NOMO-1 treated with DMSO at 0.1 percent for 48 hours (cell line): Measurements from ENCODE around the gene ADRB2.
A peak's percentile ranks its signal among the peaks of the same experiment; 100 is the strongest.

Source experiments
- DNase-seq: peaks from one replicate; lab custom pipeline; 2025; ENCODE audit not compliant: unreplicated experiment; lab: John Stamatoyannopoulos, UW

Gene ADRB2

DNA sequence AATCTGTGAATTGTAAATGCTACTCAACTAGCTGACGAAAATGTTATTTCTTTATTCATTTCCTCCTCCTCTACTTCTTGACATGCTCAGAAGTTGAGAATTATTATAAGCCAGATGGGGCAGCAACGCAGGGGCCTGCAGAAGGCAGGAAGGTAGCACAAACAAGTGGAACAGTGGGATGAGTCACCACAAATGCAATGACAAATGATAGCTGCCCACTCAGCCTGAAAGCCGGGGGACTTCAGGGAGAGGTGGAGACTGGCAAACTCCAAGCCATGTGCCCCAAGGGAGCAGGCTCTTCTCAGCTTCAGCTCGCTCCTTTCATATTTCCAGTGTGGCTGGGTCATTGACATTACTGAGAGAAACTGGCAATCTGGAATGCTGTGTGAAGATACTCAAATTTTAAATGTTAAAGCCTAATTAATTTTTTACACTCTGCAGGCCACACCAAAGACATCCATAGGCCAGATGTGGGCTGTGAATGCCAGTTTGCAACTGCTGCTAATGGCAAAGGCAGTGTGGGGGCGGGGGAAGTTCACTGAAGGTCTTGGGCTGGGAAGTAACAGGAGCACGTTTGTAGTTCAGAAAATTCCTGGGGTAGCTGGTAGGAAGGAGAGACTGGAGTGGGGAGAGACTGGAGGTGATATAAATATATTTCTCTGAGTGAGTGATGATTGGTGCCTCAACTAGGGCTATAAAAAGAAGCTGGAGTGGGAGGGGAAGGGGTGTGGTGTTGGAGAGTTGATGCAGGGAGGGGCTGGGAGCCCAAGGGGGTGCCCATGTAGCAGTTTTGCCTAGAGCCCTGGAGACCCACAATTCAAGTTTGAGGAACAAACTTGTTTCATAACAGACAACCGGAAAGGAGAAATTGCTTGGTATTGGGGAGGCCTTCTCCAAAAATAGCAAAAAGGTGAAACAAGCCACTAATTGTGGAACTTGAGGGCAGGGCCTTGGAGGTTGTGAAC lies 20.8 kb upstream of the ADRB2 start:
- DNase-seq, result peak; percentile 98

DNA sequence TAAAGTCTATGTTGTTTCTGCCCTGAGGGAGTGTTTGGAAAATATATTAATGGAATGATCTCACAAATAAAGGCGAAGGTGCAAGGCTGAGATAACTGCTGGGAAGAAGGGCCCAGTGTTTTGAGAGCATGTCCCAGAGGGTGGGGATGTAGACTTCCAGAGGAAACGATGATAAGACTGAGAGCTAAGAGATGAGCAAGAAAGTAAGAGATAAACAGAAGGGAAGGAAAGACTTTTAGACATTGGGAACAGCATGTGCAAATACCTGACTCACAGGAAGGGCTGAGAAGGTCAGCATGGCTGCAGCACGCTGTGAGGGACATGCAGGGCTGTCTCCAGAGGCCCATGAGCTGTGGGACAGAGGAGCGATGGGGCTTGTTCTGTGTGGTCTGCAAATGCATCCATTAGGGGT lies 19.9 kb upstream of the ADRB2 start:
- DNase-seq, result no peak

DNA sequence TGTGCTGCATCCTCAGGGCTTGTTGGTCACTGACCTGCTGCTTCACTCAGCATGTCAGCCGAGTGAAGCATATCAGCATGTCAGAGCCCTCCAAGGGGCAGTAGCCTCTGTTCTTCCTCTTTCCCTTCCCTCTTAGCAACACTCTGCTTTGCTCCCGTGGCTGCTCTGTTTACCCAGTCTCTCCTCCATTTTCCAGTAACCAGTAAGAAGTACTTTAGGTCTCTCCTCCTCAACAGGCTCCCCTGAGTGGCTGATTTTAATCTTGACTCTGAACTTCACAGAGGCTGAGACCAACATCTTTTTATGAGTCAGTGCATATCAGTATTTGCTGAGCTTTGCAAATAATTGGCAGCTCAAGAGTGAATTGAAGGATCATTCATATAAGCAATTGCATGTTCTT lies 18.6 kb upstream of the ADRB2 start:
- peak; percentile 85 for DNase-seq

DNA sequence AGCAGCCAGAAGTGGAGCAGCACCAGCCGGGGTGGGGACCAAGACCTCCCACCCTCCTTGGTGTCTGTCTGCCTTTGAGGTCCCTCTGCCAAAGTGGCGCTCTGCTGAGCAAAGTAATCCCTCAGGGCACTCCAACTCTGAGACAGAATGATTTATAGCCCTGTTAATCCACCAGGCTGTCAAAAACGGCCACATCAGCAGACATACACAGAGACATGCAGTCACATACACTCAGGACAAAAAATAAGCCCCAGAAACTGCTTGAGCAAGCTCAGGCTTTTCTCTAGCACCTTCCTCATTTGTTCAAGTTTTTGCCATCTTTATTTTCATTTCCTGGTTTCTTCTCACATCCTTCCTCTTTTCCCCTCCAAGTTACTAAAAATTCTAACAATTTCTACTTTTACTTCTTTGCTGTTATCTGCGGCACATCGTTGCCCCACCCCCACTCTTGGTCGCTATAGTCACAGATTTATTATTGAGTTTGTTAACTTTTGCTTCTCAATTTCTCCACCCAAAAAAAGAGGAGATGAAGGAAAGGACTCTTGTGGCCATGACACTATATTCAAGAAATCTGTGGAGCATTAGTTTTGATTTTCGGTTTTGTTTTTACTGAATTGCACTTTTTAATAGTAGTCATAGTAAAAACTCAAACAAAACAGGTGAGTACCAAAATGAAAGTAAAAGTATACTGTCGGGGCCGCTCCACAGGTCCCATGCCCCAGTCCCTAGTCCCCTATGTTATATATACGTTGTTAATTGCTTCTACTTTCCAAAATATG lies 17.4 kb upstream of the ADRB2 start:
- DNase-seq, result peak; percentile 99

DNA sequence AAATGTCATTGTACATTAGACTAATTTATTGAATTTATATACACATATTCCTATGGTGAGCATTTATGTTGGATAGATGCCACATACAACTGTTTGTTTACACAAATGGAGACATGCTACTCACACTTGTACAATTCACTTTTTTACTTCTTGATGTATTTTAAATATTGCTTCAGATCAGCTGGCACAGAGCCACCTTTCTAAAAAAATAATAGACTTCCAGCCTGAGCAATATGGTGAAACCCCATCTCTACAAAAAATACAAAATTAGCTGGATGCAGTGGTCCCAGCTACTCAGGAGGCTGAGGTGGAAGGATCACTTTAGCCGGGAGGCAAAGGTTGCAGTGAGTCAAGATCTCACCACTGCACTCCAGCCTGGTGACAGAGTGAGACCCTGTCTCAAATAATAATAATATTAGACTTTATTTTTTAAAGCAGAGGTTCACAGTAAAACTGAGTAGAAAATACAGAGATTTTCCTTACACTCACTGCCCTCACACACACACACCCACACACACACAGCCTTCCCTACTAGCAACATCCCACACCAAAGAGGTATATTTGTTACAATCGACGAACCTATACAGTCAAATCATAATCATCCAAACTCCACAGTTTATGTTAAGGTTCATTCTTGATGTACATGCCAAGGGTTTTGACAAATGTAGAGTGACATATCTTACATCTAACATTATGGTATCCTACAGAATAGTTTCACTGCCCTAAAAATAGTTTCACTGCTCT lies 16.5 kb upstream of the ADRB2 start:
- DNase-seq, result no peak

DNA sequence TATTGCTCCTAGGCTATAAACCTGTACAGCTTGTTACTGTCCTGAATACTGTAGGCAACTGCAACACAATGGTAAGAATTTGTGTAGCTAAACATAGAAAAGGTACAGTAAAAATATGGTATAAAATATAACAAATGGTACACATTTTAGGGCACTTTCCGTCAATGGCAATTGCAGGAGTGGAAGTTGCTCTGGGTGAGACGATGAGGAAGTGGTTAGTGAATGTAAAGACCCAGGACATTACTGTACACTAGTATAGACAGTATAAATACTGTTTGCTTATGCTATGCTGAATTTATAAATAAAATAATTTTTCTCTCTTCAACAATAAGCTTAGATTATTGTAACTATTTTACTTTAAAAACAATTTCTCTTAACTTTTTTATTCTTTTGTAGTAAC lies 15.6 kb upstream of the ADRB2 start:
- peak; percentile 70 for DNase-seq

DNA sequence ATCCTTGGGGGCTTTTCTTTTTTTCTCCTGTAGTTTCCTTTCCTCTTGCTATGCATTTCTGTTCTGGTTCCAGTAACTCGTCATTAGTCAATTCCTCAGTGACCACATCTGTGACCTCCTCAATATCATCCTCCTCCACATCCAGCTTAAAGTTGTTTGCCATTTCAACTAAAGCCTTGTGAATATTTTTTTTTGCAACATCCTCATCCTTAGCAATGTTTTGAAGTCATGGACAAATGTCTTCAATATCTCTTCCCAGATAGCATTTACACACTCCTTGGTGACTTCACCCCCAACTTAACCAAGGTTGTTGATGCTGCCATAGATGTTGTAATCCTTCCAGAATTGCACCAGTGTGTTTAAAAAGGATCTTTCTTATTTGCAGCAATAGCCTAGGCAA lies 14.7 kb upstream of the ADRB2 start:
- peak; percentile 10 for DNase-seq

DNA sequence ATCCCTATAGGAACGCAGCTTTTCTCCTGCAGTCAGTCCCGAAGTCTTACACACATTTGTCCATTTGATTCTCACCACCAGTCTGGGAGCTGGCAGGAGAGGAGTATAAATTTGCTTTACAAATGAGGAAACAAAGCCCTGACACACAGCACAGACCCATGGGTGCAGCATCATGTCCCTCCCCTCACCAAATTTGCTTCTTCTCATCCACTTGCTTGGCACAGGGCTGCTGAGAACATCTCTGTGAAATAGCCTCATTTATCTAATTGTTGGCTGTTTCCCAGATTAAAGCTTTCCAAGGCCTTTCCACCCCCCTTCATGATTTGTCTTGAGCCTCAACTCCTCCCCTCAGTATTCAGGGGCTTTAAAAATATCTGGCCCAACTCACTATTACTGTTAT lies 11.3 kb upstream of the ADRB2 start:
- no peak for DNase-seq

DNA sequence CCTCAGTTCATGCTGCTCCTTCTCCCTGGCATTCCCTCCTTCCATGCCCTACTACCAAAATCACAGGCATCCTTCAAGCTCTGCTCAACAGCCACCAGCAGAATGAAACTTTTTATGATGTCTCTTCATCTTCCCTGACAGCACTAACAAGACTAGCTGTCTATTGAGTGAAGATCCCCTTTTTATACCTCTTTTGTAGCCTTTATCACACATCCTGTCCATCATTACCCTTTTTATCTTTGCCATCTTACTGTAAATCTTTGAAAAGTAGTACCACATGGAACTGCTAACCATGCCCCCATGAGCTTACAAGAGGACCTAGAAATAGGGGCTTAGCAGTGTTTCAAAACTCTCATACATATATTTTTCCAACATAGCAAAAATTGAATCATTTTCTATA lies 10.8 kb upstream of the ADRB2 start:
- DNase-seq, result peak; percentile 28

DNA sequence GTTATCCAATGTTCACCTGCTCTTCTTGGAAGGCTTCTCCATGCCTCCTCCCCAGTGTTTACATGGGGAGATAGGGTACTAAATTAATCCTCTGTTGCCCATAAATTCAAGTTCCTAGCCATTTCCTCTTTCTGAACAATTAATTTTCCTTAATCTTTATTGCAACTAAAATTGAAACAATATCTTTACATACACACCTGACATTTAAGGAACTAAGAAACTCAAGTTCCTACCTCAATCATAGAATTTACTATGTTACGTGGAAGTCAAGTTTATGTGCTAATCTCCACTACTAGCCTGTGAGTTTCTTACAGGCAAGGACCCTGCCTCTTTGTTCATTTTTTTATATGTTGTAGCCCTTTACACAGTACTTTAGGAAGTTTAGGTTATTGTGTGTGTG lies 10.1 kb upstream of the ADRB2 start:
- DNase-seq, result peak; percentile 37

DNA sequence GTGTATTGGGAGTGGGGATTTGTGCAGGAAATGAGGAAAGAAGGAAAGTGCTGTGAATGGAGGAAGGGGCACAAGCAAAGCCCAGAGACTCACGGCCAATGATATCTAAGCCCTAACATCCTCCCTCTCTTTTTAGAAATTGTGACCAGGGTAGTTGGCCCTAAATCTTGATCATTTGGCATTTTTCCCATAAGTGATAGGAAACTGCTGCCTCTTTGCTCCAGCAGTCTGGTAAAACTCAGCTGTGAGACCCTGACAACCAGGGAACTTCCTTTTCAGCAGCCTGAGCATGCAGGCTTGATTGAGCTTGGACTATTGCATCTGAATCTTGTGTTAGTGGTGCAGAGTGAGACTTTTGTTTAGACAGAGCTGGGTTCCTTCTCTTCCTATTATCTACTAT lies 9.6 kb upstream of the ADRB2 start:
- DNase-seq, result peak; percentile 10

DNA sequence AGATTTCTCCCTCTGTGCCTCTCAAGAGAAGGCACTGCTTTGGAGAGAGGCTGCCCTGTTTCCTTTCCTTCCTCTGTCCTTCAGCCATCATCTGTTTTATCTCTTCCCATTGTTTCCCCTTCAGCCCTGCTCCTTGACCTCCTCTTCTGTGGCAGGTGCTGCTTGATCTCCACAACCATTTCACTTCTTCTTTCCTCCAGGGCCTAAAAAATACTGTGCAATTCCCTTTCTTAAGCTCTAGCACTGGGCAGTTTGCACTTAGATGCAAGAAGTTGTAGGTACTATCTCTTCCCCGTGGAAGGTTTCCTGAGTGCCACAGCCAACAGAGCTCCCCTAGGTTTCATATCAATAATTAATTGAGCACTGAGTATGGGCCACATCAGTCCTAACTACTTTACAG lies 8.8 kb upstream of the ADRB2 start:
- peak; percentile 23 for DNase-seq

DNA sequence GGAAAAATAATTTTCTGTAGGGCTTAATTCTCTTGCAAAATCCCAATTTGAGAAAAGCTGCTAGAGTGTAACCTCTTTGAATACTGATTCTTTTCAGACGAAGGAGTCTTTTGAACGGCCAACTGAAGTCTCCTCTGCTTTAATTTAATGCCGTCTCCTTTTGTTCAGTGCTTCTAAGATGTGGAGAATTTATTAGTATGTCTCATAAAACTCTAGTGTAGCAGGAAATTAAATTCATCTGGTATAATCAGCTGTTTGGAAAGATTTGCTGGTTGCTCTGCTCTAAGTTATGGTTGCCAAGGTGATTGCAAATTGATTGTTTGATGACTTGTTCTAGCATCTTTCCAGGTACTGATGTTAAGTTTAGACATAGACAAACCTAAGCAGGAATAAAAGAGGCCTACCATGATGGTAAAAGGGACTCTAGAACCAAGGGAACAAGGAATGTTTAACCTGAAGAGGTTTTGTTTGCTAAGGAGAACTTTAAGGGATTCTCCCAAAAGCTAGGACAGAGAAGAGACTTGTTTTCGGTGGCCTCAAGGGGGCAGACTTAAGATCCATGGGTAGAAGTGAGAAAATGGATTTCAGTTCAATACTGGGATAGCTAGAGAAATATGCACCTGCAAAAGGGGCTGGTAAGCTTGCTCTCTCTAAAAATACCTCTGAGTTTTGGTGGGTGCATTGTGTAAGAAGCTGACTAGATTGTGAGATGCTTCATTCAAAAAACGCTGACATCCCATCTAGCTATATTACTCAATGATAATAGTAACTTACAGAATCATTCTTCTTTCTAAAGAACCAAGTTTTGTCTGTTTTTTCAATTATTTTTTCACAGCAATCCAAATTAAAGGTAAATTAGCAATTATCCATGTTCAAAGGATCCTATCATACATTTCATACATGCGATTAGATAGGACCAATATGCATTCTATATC lies 5.7 kb upstream of the ADRB2 start:
- DNase-seq, result peak; percentile 64

DNA sequence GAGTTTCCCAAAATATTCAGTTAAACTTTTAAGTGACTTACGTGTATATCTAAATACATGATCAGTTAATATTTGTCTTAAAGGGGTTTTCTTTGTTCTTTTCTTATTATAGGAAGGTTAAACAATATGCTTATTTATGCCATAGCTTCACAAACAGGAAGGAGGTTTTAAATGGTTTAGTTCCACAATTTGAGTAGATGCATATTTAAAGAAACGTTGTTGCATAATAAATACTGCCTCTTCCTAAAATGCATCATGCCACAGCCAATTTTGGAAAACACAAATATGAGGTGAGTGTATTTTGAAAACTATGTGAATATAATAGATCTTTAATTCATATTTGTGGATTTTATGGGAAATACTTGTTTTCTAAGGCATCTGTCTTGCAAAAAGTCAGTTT lies 2.5 kb upstream of the ADRB2 start:
- peak; percentile 77 for DNase-seq

DNA sequence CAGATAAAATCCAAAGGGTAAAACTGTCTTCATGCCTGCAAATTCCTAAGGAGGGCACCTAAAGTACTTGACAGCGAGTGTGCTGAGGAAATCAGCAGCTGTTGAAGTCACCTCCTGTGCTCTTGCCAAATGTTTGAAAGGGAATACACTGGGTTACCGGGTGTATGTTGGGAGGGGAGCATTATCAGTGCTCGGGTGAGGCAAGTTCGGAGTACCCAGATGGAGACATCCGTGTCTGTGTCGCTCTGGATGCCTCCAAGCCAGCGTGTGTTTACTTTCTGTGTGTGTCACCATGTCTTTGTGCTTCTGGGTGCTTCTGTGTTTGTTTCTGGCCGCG lies 727 bp upstream of the ADRB2 start:
- no peak for DNase-seq

DNA sequence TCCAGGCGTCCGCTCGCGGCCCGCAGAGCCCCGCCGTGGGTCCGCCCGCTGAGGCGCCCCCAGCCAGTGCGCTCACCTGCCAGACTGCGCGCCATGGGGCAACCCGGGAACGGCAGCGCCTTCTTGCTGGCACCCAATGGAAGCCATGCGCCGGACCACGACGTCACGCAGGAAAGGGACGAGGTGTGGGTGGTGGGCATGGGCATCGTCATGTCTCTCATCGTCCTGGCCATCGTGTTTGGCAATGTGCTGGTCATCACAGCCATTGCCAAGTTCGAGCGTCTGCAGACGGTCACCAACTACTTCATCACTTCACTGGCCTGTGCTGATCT lies 294 bp downstream of the ADRB2 start:
- DNase-seq, result no peak

DNA sequence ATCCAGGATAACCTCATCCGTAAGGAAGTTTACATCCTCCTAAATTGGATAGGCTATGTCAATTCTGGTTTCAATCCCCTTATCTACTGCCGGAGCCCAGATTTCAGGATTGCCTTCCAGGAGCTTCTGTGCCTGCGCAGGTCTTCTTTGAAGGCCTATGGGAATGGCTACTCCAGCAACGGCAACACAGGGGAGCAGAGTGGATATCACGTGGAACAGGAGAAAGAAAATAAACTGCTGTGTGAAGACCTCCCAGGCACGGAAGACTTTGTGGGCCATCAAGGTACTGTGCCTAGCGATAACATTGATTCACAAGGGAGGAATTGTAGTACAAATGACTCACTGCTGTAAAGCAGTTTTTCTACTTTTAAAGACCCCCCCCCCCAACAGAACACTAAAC lies 1.3 kb downstream of the ADRB2 start:
- peak; percentile 7 for DNase-seq

DNA sequence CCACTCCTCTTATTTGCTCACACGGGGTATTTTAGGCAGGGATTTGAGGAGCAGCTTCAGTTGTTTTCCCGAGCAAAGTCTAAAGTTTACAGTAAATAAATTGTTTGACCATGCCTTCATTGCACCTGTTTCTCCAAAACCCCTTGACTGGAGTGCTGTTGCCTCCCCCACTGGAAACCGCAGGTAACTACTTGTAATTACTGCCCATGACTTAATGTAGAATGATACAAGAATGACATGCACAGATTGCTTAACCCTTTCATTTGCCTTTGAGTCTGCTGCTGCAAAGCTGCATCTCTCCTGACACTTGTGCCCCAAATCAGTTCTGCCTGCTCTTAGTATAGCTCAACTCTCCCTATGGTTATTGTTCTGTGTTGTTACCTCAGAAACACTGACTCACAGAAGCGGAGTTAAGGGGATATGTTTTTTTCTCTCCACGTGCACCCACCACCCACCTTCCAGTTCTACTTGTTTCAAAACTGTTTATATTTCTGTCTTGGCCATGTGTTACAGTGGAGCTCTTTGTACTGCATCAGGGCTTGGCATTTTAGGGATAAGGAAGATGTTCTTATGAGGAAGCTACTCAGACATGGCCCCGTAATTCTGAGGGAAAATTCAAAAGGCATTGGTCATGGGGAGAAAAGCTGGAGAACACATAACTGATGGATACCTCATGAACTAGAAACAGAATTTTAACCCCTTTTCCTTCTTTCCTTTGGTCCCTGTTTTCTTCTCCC lies 2.3 kb downstream of the ADRB2 start:
- peak; percentile 40 for DNase-seq

DNA sequence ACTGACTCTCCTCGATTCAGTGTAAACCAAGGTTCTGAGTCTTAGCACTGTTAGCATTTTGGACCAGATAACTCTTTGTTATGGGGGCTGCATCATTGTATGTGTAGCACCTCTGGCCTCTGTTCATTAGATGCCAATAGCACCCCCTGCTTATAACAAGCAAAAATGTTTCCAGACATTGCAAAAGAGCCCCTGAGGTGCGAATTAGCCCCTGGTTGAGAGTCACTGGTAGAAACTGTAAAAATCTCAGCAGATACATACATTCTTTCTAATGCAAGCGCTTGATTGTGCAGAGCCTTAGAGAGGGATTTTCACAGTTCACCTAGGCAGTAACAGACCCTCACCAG lies 2.8 kb downstream of the ADRB2 start:
- DNase-seq, result no peak

DNA sequence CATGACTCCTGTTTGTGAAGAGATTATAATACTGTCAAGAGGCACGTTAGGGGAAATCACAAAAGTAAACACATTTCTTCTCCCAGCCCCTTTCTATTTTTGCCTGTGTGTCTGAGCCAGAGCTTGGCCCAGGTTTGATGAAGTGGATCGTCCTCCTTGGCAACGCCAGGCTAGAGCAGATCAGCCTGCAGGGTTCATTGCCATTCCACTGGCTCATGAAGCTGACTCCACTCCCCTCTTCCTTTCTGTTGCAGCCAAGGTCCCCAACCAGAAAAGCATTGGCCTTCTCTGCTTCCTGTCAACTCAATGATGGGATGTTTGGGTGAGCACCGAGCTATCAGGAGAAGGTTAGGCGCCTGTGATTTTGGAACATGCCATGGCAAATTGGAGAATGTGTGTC lies 3.3 kb downstream of the ADRB2 start:
- no peak for DNase-seq
